Stimulated activated CD4-positive, alpha-beta T cell treated with anti-CD3 and anti-CD28 coated beads, Interleukin-12 subunit alpha, Interleukin-12 subunit beta, amount 100 ng/mL, for 48 hours (primary cell): ENCODE results near the gene SEMA3F.

ENCODE experiments used
- DNase-seq, 3 donors: peaks; one replicate each; pipeline ENCODE4 v3.0.0-alpha.2; 2020; ENCODE audit warnings: low read depth in 2 of 3, low spot score in 1 of 3

The SEMA3F gene

DNA sequence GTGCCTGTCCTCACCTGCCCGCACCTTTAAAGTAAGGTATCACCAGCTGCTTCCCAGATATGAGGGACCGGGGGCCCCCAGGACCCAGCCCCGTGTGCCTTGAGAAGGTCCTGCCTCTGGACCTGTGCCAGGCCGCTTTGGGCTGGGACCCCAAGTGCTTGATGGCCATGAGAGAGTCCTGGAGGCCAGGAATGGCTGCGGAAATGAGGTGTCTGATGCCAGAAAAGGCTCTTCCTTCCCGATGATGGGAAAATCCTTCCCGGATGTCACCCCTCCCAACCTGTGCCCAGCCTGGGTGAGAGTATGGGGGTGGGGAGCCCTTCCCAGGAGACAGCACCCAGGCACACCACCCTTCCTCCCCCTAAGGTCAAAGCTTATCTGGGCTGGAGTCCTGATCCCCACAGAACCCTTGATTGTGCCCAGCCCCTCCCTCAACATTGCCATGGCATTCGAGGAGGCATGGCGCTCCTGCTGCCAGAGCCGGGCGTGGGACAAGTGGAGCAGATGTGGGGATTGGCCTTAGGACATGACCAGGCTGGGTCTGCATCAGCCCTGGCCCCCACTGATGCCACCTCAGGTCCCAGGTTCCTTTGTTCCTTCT is 14.2 kb downstream of the SEMA3F start:
- DNase-seq = no peak

DNA sequence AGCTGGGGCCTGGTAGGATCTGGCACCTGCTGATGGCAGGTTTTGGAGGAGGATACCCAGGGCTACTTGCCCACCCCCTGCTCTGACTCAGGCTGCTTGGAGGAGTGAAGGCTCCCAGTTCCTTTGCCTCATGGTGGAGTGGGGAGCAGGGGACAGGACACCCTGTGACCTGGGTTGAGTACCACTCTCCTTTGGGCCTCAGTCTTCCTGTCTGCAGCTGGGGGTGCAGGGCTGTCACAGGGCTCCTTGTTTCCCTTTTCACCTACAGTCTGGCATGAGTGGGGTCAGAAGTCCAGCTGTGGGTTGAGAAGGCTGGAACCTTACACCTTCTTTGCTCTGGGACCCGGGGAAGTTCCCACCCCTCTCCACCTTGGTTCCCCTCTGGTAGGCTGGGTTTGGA is 14.7 kb downstream of the SEMA3F start:
- DNase-seq = no peak

- no peak for DNase-seq
Measured at GRCh38 chr3:50170689-50171088, 15.6 kb downstream of the SEMA3F start.

DNA sequence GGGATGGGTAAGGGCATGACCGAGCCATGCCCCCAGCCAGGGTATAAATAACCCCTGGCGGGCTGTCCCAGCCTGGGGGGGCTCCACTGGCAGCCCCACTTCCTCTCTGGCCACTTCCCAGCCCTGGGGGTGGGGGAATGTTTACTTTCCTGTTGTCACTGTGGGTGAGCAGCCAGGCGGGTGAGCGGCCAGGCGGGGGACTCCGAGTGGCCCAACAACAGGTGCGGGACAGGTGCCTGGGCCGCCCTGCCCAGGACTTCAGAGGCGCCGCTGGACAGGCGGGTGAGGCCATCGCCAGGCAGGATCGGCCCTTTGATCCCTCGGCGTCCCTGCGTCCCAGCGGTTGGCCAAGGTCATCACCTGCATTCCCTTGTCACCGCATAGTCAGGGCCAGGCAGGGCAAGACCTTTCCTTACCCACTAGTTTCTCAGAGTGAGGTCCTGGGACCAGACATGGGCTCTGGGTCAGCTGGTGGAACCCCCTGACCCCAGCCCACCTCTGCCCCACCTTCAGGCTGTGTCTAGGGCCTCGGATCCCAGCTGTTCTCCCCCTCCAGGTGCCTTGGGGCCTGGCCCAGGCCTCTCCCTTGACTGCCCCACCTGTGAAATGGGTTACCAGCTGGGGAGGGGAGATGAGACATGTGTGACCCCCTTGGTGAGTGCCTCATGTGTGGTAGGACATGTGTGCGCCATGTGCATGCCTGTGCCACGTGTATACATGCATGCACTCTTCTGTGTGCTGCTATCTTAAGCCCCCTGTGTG is 16.6 kb downstream of the SEMA3F start:
- no peak for DNase-seq

DNA sequence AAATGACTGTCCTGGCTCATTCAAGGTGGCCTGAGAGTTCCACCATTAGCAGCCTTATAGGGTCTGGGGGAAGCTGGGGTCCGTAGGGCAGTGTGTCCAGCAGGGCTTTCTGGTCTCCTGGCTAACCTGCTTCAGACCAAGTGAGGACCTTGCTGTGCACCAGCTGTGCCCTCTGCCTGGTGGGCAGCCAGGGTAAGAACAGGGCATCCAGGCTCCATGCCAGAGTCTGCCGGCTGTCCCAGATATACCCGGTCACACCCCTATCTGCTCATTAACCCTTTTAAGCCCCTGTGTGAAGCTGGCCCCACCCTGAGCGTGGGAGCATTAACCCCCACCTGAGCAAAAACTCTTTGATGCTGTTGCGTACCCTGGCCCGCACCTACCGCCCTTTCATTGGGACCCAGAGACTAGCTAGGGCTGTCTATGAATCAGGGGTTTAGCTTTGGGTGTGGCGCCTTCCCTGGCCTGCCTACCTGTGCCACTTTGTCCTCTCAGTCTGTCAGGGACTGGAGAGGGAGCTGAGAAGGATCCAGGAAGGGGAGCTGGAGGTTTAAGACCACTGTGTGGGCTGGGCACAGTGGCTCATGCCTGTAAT is 17.6 kb downstream of the SEMA3F start:
- DNase-seq = no peak

DNA sequence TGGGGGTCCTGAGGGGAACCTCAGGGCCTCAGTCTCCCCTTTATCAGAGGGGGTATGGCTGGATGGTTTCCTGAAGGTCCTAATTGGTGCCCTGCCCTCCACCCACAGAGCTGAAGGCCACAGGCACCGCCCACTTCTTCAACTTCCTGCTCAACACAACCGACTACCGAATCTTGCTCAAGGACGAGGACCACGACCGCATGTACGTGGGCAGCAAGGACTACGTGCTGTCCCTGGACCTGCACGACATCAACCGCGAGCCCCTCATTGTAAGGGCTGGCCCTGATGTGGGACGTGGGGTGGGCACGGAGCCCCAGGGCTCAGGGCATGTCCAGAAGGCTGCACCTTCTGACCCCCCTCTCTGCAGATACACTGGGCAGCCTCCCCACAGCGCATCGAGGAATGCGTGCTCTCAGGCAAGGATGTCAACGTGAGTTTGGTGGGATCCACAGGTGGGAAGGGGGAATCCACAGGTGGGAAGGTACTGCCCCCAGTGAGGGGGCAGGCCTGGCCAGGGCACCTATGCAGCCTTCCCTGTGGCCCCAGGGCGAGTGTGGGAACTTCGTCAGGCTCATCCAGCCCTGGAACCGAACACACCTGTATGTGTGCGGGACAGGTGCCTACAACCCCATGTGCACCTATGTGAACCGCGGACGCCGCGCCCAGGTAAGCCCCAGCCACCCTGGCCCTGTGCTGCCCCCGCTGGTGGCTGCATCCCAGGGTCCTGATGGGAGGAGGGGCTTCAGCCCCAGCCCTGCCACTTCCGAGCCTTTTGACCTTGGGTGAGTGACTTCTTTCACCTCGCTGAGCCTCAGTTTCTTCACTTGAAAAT is 18.8 kb downstream of the SEMA3F start:
- DNase-seq = no peak

- DNase-seq = no peak
Measured at GRCh38 chr3:50174517-50174895, 19.4 kb downstream of the SEMA3F start.

DNA sequence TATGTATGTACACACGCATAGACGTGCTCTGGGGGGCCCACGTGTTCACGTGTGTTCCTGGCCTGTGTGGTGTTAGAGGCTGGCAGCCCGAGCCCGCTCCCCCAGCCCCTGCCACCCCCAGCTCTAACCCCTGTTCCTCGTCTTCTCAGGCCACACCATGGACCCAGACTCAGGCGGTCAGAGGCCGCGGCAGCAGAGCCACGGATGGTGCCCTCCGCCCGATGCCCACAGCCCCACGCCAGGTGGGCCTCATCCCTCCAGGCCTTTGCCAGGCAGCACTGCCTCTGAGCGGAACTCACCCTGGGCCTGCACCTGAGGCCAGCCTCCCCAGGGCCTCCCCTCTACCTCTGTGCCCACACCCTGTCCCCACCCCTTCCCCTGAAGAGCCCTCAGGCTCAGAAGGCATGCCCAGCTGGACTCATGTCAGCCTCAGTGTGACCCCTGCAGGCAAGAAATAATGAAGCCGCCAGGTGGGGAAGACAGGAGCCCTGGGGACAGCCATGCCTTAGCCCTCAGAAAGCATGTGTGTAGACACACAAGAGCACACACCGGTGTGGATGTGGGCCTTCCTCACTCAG is 19.9 kb downstream of the SEMA3F start:
- no peak for DNase-seq

DNA sequence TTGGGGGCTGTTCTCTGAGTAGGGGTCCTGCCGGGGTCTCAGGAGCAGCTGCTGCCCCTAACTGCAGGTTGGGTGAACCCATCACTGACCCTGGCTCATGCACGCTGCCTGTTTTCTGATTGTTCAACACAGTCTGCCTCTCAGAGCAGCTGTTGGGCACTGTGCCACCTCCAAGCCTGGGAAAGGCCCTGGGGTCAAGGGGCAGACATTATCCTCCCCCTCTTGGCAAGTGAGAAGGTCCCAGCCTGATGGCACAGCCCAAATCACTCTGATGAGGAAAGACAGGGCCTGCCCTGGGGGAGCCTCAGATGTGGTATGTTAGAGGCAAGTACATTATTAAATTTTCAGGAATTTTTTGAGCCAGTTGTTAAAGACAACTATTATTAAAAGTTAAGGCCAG is 22.2 kb downstream of the SEMA3F start:
- no peak for DNase-seq

- DNase-seq = no peak
Measured at GRCh38 chr3:50179710-50180109, 24.6 kb downstream of the SEMA3F start.

DNA sequence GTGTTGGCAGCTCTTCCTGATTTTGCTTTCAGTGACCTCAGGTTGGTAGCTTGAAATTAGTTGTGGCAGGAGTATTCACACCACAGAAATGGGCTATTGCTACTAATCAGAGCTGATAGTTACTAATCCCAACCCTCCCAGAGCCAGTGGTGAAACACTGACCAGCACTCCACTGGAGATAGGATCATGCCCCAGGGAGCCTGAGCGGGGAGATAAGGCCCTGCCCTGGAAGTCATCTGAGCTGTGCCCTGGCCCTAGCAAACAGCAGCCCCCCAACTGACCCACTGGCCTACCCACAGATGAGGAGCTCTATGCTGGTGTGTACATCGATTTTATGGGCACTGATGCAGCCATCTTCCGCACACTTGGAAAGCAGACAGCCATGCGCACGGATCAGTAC is 26.9 kb downstream of the SEMA3F start:
- no peak for DNase-seq

DNA sequence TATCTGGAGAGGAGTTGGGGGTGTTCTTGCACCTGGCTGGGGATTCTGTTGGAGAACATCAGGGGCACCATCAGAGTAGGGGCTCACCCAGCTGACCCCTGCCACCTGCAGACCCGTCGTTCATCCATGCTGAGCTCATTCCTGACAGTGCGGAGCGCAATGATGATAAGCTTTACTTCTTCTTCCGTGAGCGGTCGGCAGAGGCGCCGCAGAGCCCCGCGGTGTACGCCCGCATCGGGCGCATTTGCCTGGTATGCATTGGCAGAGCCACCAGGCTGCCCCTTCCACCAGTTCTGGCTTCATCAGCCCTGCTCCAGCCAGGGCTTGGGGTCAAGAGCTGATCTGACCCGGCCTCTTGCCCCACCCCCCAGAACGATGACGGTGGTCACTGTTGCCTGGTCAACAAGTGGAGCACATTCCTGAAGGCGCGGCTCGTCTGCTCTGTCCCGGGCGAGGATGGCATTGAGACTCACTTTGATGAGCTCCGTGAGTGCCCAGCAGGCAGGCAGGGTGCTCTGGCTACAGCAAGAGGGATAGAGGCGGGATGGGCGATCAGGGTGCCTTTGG is 27.5 kb downstream of the SEMA3F start:
- no peak for DNase-seq

DNA sequence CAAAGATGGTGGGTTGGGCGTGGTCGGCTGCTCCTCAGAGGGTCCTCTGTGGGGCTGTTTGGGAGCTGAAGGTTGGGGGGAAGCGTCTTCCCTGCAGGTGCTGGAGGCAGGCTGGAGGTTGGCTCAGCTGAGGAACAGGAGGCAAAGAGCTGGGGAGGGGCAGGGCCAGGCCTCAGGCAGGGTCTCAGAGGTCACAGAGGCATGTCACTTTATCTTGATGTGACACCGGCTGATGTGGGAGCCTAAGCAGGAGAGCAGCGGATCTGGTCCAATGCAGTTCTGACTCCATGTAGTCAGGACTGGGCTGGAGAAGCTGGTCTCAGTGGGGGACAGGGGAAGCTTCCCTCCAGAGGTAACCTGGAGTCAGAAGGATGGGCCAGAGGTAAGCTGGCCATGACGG is 28.6 kb downstream of the SEMA3F start:
- DNase-seq = no peak

DNA sequence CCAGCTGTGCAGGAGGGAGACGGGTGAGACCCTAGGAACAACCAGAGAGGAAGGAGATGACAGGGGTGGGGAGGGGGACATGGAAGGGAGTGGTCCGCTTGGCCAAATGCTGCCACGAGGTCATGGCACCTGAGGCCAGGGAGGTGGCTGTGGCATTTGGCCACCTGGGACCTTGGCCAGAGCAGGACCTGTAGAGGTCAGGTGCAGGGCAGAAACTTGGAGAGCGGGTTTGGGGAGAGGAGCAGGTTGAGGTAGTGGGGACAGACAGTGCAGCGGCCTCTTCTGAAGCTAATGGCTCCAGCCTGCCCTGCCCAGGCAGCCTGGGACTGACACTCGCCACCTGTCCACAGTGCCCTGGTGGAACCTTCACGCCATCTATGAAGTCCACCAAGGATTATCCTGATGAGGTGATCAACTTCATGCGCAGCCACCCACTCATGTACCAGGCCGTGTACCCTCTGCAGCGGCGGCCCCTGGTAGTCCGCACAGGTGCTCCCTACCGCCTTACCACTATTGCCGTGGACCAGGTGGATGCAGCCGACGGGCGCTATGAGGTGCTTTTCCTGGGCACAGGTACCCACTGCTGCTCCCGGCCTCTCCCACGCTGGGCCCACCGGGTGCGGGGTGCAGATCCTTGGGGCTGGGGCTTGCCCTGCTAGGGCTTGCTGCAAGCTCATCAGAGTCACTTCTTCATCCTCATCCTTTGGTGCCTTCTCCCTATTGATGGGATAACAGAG is 29.3 kb downstream of the SEMA3F start:
- DNase-seq = no peak

- DNase-seq = no peak
Measured at GRCh38 chr3:50185230-50185629, 30.1 kb downstream of the SEMA3F start.

GRCh38 chr3:50186096-50186495 is 31.0 kb downstream of the SEMA3F start:
- DNase-seq = no peak

DNA sequence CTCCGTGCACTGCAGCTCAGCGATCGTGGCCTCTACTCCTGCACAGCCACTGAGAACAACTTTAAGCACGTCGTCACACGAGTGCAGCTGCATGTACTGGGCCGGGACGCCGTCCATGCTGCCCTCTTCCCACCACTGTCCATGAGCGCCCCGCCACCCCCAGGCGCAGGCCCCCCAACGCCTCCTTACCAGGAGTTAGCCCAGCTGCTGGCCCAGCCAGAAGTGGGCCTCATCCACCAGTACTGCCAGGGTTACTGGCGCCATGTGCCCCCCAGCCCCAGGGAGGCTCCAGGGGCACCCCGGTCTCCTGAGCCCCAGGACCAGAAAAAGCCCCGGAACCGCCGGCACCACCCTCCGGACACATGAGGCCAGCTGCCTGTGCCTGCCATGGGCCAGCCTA is 32.6 kb downstream of the SEMA3F start:
- DNase-seq = no peak

- DNase-seq = peak in 2 of 3 donors; percentile 24 to 45
Measured at GRCh38 chr3:50189274-50189673, 34.1 kb downstream of the SEMA3F start.

DNA sequence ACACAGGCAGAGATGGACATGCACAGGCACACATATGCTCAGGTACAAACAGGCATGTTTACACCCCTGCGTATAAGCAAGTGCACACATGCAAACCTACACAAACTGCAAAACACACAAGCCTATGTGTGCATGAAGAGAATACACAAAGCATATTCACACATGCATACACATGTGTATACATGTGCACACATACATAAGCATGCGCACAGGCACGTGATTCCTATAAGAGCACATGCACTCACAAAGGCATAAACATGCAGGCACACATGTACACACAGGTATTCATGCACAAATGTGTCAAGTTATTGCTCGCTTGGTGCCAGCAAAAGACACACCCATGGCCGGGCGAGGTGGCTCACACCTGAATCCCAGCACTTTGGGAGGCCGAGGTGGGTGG is 34.9 kb downstream of the SEMA3F start:
- DNase-seq = no peak

GRCh38 chr3:50190936-50191660 is 36.0 kb downstream of the SEMA3F start, which contains the start of gene GNAT1:
GNAT1 (plus strand) TSS chr3:50191610; CDS start chr3:50191726, 116 bp downstream.
- DNase-seq = no peak
